Subcutaneous abdominal adipose tissue (tissue), 5 donors: ENCODE measurements around the gene NDUFS5.

Experiments
- H3K27ac ChIP-seq: one replicate; pipeline ENCODE4 v1.7.0; 2013; ENCODE audit warnings: low read depth, mild to moderate bottlenecking, inconsistent platforms, low read length, moderate library complexity
- H3K27me3 ChIP-seq, 5 donors: one replicate each; pipeline ENCODE4 v1.7.0; 2013; ENCODE audit warnings: low read length in 5 of 5, inconsistent platforms in 1 of 5; ENCODE audit not compliant: control insufficient read depth in 5 of 5, insufficient read depth in 4 of 5
- H3K36me3 ChIP-seq, 5 donors: one replicate each; pipeline ENCODE4 v1.7.0; 2013; ENCODE audit warnings: low read length in 5 of 5; ENCODE audit not compliant: control insufficient read depth in 5 of 5, insufficient read depth in 5 of 5
- H3K4me1 ChIP-seq, 5 donors: one replicate each; pipeline ENCODE4 v1.7.0; 2013; ENCODE audit warnings: low read length in 5 of 5, mild to moderate bottlenecking in 3 of 5, moderate library complexity in 1 of 5; ENCODE audit not compliant: control insufficient read depth in 5 of 5, insufficient read depth in 5 of 5
- H3K4me3 ChIP-seq, 5 donors: one replicate each; pipeline ENCODE4 v1.7.0; 2013; ENCODE audit warnings: low read length in 5 of 5, low read depth in 1 of 5
- H3K9ac ChIP-seq, 5 donors: one replicate each; pipeline ENCODE4 v1.7.0; 2013; ENCODE audit warnings: low read length in 5 of 5, mild to moderate bottlenecking in 4 of 5, moderate library complexity in 3 of 5
- H3K9me3 ChIP-seq, 5 donors: one replicate each; pipeline ENCODE4 v1.7.0; 2013; ENCODE audit warnings: low read length in 5 of 5; ENCODE audit not compliant: control insufficient read depth in 5 of 5
- donor health status: healthy.
- donor health status: healthy.
- donor health status: healthy.
- donor health status: healthy.
- donor health status: healthy.

The NDUFS5 gene

GRCh38 chr1:39080831-39081270, 54.7 kb downstream of the NDUFS5 start:
- peaks cover 0 to 9% (median 3%) of the 10 kb centered on the region in 5 donors for H3K27me3 ChIP-seq
- peak overlapping the region; percentile 39 to 71 (median 57) for H3K4me3 ChIP-seq
- H3K4me1 ChIP-seq: peaks cover 0 to 37% (median 30%) of the 10 kb centered on the region in 5 donors
- H3K9me3 ChIP-seq: no peaks in the 10 kb centered on the region
- H3K27ac ChIP-seq: no peak overlapping the region
- H3K36me3 ChIP-seq: no peaks in the 10 kb centered on the region
- H3K9ac ChIP-seq: peak overlapping the region in 3 of 5 donors; percentile 21 to 45 (median 32)

GRCh38 chr1:39081271-39082009, 55.3 kb downstream of the NDUFS5 start:
- H3K27ac ChIP-seq: no peak overlapping the region
- peaks cover 0 to 9% (median 3%) of the 10 kb centered on the region in 5 donors for H3K27me3 ChIP-seq
- H3K4me3 ChIP-seq: peak overlapping the region in 4 of 5 donors; percentile 56 to 67 (median 58)
- H3K9ac ChIP-seq: peak overlapping the region in 3 of 5 donors; percentile 21 to 64 (median 64)
- peaks cover 0 to 37% (median 33%) of the 10 kb centered on the region in 5 donors for H3K4me1 ChIP-seq
- no peaks in the 10 kb centered on the region for H3K9me3 ChIP-seq
- H3K36me3 ChIP-seq: no peaks in the 10 kb centered on the region

DNA sequence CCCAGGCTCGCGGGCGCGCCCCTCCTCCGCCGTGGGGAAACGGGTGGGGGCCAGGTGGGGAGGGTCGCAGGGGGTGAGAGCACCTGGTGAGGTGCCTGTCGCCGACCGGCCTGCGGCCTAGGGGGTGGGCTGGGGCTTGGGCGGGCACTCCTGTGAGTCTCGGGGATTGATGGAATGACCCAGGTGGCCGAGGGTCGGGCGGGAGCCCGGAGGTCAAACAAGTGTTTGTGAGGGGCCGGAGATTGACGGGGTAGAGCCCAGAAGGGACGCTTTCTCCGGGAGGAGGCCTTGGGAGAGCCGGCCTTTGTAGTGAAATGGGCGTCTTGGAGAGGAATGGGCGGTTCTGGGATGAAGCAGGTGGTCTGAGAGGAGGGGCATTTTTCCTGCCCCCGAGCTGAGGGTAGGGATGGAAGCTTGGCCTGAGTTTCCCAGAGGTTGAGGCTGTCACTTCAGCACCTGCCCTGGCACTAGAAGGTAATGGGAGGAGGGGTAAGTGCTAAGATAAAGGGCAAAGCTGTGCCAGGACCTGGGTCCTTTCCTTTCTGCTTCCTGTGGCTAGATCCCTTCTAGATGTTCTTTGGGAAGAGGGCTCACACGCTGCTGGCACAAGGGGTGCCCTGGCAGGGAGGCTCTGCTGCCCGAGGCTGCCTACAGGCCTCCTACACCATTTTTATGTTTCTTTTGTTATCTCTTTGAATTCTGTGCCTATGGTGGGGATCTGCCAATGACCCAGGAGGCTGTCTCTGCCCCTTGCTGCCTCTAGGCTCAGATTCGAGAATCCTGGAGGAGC, 56.1 kb downstream of the NDUFS5 start:
- peak overlapping the region; percentile 9 for H3K27ac ChIP-seq
- H3K4me1 ChIP-seq: peaks cover 0 to 35% (median 33%) of the 10 kb centered on the region in 5 donors
- peak overlapping the region; percentile 19 to 64 (median 41) for H3K9ac ChIP-seq
- H3K4me3 ChIP-seq: peak overlapping the region; percentile 56 to 67 (median 59)
- H3K36me3 ChIP-seq: no peaks in the 10 kb centered on the region
- H3K9me3 ChIP-seq: no peaks in the 10 kb centered on the region
- peaks cover 0 to 9% (median 3%) of the 10 kb centered on the region in 5 donors for H3K27me3 ChIP-seq

DNA sequence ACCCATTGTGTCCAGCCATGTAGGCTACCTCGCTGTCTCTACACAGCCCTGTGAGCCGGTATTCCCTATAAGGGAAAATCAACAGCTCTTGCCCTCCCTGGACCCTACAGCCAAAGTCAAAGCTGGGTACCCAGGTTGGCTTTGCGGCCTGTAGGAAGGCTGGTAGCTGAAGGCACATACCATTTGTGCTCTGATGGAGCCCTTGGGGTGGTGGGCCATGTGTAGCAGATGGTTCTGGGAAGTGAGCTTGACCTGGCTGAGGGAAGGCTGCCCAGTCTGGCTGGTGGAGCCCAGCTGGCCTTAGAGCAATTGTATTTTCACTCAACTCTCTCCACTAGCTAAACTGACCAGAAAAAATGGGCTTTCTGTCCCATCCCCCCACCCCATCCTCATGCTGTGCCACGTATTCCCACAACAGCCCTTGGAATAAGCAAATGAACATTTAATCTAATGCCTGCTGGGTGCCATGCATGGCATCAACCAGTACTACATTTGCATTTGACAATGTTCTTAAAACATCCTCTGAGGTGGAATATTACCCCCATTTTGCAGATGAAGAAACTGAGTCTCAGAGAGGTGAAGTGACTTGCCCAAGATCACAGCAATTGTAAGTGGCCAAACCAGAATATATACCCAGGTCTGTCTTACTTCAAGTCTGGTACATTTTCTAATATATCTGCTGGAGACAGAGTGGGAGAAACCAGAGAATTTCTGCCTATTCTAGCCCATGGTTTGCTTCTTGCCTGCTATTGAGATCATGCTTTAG, 56.8 kb downstream of the NDUFS5 start:
- Histone ChIP-seq H3K36me3 (no peaks in the 10 kb centered on the region), H3K4me1 (peaks cover 0 to 39% (median 35%) of the 10 kb centered on the region in 5 donors)

GRCh38 chr1:39084191-39084590, 58.0 kb downstream of the NDUFS5 start:
- no peak overlapping the region for H3K4me3 ChIP-seq
- H3K9ac ChIP-seq: no peak overlapping the region
- peaks cover 0 to 9% (median 3%) of the 10 kb centered on the region in 5 donors for H3K27me3 ChIP-seq
- H3K9me3 ChIP-seq: no peaks in the 10 kb centered on the region
- no peak overlapping the region for H3K27ac ChIP-seq
- no peaks in the 10 kb centered on the region for H3K36me3 ChIP-seq
- H3K4me1 ChIP-seq: peaks cover 0 to 39% (median 35%) of the 10 kb centered on the region in 5 donors

More for the DNA sequence above, 56.8 kb downstream of the NDUFS5 start:
- peaks cover 0 to 9% (median 3%) of the 10 kb centered on the region in 5 donors for H3K27me3 ChIP-seq
- peak overlapping the region; percentile 9 for H3K27ac ChIP-seq
- no peaks in the 10 kb centered on the region for H3K9me3 ChIP-seq
- peak overlapping the region in 3 of 5 donors; percentile 19 to 24 (median 21) for H3K9ac ChIP-seq
- H3K4me3 ChIP-seq: peak overlapping the region in 2 of 5 donors; percentile 58 to 67
